Measurements from ENCODE around the gene OGN.

The OGN gene

GRCh38 chr9:92360083-92360482 is 44.3 kb downstream of the OGN start:
- Histone ChIP-seq H3K36me3 (ENCODE audit: control insufficient read depth in 2 of 2, insufficient read depth in 1 of 2, low read length in 2 of 2) (no peaks in the 10 kb centered on the region), H3K4me1 (ENCODE audit: control insufficient read depth, insufficient read depth, low read length) (no peaks in the 10 kb centered on the region), H3K27ac (ENCODE audit: extremely low read depth, low read depth, low read length) (no peak overlapping the region), H3K9me3 (ENCODE audit: control insufficient read depth, insufficient read depth, low read depth, low read length) (no peaks in the 10 kb centered on the region), H3K4me3 (ENCODE audit: low read depth, low read length) (no peak overlapping the region)
- CTCF ChIA-PET = no interaction called here
- TF ChIP-seq ZNF16 (tag by site-specific recombination; IDR thresholded peaks at IDR 0.05; ENCODE audit: low read depth) (no peak), ZNF514 (tag by site-specific recombination; IDR thresholded peaks at IDR 0.05) (no peak), RBAK (tag by site-specific recombination; IDR thresholded peaks at IDR 0.05) (no peak), ZNF148 (tag by site-specific recombination; IDR thresholded peaks at IDR 0.05; ENCODE audit: borderline replicate concordance) (no peak), ZNF48 (tag by site-specific recombination; IDR thresholded peaks at IDR 0.05) (no peak), ZNF530 (tag by site-specific recombination; IDR thresholded peaks at IDR 0.05; ENCODE audit: low read depth) (no peak), ZFP69B (tag by site-specific recombination; IDR thresholded peaks at IDR 0.05) (no peak), YY1 (tag by site-specific recombination; IDR thresholded peaks at IDR 0.05) (no peak), GLI2 (tag by site-specific recombination; IDR thresholded peaks at IDR 0.05; ENCODE audit: borderline replicate concordance, low read depth) (no peak), ZBTB21 (tag by site-specific recombination; IDR thresholded peaks at IDR 0.05) (no peak), ZNF239 (tag by site-specific recombination; IDR thresholded peaks at IDR 0.05) (no peak), ZBTB10 (tag by site-specific recombination; IDR thresholded peaks at IDR 0.05) (no peak), ZNF18 (tag by site-specific recombination; IDR thresholded peaks at IDR 0.05) (no peak), ZNF398 (tag by site-specific recombination; IDR thresholded peaks at IDR 0.05) (no peak), ZBTB20 (tag by site-specific recombination; IDR thresholded peaks at IDR 0.05) (no peak), HOXD13 (CRISPR knock-in tag; IDR thresholded peaks at IDR 0.05; ENCODE audit: borderline replicate concordance) (no peak), ZNF626 (tag by site-specific recombination; IDR thresholded peaks at IDR 0.05) (no peak)
- POLR2A ChIA-PET = no interaction called here

GRCh38 chr9:92359394-92359995 is 44.9 kb downstream of the OGN start:
- no peaks in the 10 kb centered on the region for H3K36me3 ChIP-seq (ENCODE audit: control insufficient read depth in 2 of 2, insufficient read depth in 1 of 2, low read length in 2 of 2)
- ChIA-PET POLR2A (no interaction called here), CTCF (interaction anchor here (0.6 kb wide), 2 partner anchors 15 to 226 kb away, joined by 3 to 4 read pairs; no protein-coding TSS in a partner anchor)
- H3K4me1 ChIP-seq (ENCODE audit: control insufficient read depth, insufficient read depth, low read length) = no peaks in the 10 kb centered on the region
- no peak overlapping the region for H3K4me3 ChIP-seq (ENCODE audit: low read depth, low read length)
- no peaks in the 10 kb centered on the region for H3K9me3 ChIP-seq (ENCODE audit: control insufficient read depth, insufficient read depth, low read depth, low read length)
- TF ChIP-seq ZNF133 (tag by site-specific recombination; IDR thresholded peaks at IDR 0.05) (no peak), ZNF19 (tag by site-specific recombination; IDR thresholded peaks at IDR 0.05; ENCODE audit: low read depth) (no peak), ZNF530 (tag by site-specific recombination; IDR thresholded peaks at IDR 0.05; ENCODE audit: low read depth) (no peak), GFI1B (tag by site-specific recombination; IDR thresholded peaks at IDR 0.05) (no peak), ZIC2 (tag by site-specific recombination; IDR thresholded peaks at IDR 0.05) (no peak), ZNF121 (tag by site-specific recombination; IDR thresholded peaks at IDR 0.05) (no peak)
- H3K27ac ChIP-seq (ENCODE audit: extremely low read depth, low read depth, low read length) = no peak overlapping the region

All from HEK293 (cell line).